ENCODE results near the gene KRTAP19-6.

KRTAP19-6 gene

DNA sequence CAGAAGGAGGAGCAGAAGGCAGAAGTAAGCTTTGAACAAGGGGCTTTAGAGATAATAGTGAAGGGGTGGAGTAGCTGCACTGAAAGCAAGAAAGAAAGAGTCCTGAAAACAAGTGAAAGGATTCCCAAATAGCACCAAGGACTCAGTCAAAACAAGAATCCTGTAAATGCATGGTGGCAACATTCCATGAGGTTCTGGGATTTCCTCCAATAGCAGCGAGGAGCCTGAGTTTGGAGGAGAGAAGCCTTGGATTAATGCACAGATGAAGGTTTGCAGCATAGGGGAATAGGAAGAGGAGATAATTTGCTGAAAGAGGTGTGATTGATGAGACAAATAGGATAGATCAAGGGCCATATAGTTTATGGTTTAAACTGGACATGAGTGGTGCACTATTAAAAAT, 37.7 kb upstream of the KRTAP19-6 start:
- H3K27me3 ChIP-seq (ENCODE audit: insufficient read depth, low read depth) = no peaks in the 10 kb centered on the region
- H3K79me2 ChIP-seq (ENCODE audit: insufficient read depth, low read depth) = no peaks in the 10 kb centered on the region
- H2AFZ ChIP-seq (ENCODE audit: low read depth) = no peak overlapping the region
- no peaks in the 10 kb centered on the region for H3K36me3 ChIP-seq (ENCODE audit: insufficient read depth)
- TF ChIP-seq, protein P1, sequence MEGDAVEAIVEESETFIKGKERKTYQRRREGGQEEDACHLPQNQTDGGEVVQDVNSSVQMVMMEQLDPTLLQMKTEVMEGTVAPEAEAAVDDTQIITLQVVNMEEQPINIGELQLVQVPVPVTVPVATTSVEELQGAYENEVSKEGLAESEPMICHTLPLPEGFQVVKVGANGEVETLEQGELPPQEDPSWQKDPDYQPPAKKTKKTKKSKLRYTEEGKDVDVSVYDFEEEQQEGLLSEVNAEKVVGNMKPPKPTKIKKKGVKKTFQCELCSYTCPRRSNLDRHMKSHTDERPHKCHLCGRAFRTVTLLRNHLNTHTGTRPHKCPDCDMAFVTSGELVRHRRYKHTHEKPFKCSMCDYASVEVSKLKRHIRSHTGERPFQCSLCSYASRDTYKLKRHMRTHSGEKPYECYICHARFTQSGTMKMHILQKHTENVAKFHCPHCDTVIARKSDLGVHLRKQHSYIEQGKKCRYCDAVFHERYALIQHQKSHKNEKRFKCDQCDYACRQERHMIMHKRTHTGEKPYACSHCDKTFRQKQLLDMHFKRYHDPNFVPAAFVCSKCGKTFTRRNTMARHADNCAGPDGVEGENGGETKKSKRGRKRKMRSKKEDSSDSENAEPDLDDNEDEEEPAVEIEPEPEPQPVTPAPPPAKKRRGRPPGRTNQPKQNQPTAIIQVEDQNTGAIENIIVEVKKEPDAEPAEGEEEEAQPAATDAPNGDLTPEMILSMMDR (conservative IDR thresholded peaks at IDR 0.05; ENCODE audit: low read depth, low read length) = no peak
- no peak overlapping the region for H3K9ac ChIP-seq
- H3K4me2 ChIP-seq = no peak overlapping the region
- H3K27ac ChIP-seq = no peak overlapping the region
- no peaks in the 10 kb centered on the region for H4K20me1 ChIP-seq (ENCODE audit: insufficient read depth)
- no peak overlapping the region for H3K4me3 ChIP-seq (IDR thresholded peaks at IDR 0.05; ENCODE audit: insufficient read depth, low read depth, low read length)
- no peaks in the 10 kb centered on the region for H3K4me1 ChIP-seq (ENCODE audit: low read depth, poor library complexity, severe bottlenecking)

GRCh38 chr21:30577766-30578165, 36.1 kb upstream of the KRTAP19-6 start:
- Histone ChIP-seq H3K27ac (no peak overlapping the region), H3K4me1 (ENCODE audit: low read depth, poor library complexity, severe bottlenecking) (no peaks in the 10 kb centered on the region), H3K4me2 (no peak overlapping the region), H3K4me3 (IDR thresholded peaks at IDR 0.05; ENCODE audit: insufficient read depth, low read depth, low read length) (no peak overlapping the region), H3K9ac (no peak overlapping the region), H3K27me3 (ENCODE audit: insufficient read depth, low read depth) (no peaks in the 10 kb centered on the region), H3K36me3 (ENCODE audit: insufficient read depth) (no peaks in the 10 kb centered on the region), H2AFZ (ENCODE audit: low read depth) (no peak overlapping the region; the same call in 1 of the 2 replicates), H4K20me1 (ENCODE audit: insufficient read depth) (no peaks in the 10 kb centered on the region), H3K79me2 (ENCODE audit: insufficient read depth, low read depth) (no peaks in the 10 kb centered on the region)
- TF ChIP-seq, protein P1 (conservative IDR thresholded peaks at IDR 0.05; ENCODE audit: low read depth, low read length) = no peak

DNA sequence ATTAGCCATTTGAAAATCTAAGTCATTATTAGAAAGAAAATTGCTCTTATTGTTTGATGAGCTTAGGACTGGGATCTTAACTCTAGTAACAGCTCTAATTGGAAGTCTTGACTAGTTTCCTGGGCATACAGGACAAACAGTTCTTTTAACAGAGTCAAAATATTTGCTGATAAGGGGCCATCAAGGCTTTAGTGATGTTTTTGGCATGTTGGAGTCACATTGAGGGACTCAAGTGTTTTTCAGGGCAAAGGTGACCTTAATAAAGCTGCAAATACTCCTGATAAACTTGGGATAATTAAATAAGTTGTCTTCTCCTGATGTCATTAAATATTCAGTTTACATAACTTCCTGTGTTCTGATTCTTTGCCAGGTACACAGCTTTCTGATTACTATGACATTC, 26.0 kb upstream of the KRTAP19-6 start:
- Histone ChIP-seq H4K20me1 (ENCODE audit: insufficient read depth) (no peaks in the 10 kb centered on the region), H3K79me2 (ENCODE audit: insufficient read depth, low read depth) (no peaks in the 10 kb centered on the region), H3K27me3 (ENCODE audit: insufficient read depth, low read depth) (no peaks in the 10 kb centered on the region), H3K36me3 (ENCODE audit: insufficient read depth) (no peaks in the 10 kb centered on the region), H3K9ac (no peak overlapping the region), H3K4me3 (IDR thresholded peaks at IDR 0.05; ENCODE audit: insufficient read depth, low read depth, low read length) (no peak overlapping the region), H2AFZ (ENCODE audit: low read depth) (no peak overlapping the region), H3K4me2 (no peak overlapping the region), H3K27ac (no peak overlapping the region), H3K4me1 (ENCODE audit: low read depth, poor library complexity, severe bottlenecking) (peaks cover 4% of the 10 kb centered on the region)
- TF ChIP-seq, protein P1 (conservative IDR thresholded peaks at IDR 0.05; ENCODE audit: low read depth, low read length) = no peak

- TF ChIP-seq, protein P1 (conservative IDR thresholded peaks at IDR 0.05; ENCODE audit: low read depth, low read length) = no peak
- H3K4me3 ChIP-seq (IDR thresholded peaks at IDR 0.05; ENCODE audit: insufficient read depth, low read depth, low read length) = no peak overlapping the region
- H3K9ac ChIP-seq = no peak overlapping the region
- H3K27me3 ChIP-seq (ENCODE audit: insufficient read depth, low read depth) = no peaks in the 10 kb centered on the region
- no peak overlapping the region for H3K4me2 ChIP-seq
- H3K27ac ChIP-seq = no peak overlapping the region
- H3K36me3 ChIP-seq (ENCODE audit: insufficient read depth) = no peaks in the 10 kb centered on the region
- H2AFZ ChIP-seq (ENCODE audit: low read depth) = no peak overlapping the region
- H3K79me2 ChIP-seq (ENCODE audit: insufficient read depth, low read depth) = no peaks in the 10 kb centered on the region
- no peaks in the 10 kb centered on the region for H3K4me1 ChIP-seq (ENCODE audit: low read depth, poor library complexity, severe bottlenecking)
- H4K20me1 ChIP-seq (ENCODE audit: insufficient read depth) = no peaks in the 10 kb centered on the region
These were observed 22.0 kb upstream of the KRTAP19-6 start for GRCh38 chr21:30563630-30564029.

All from KMS-11 (cell line).